ENCODE measurements around the gene HSH2D.

GRCh38 chr19:16113727-16114126, 29.8 kb upstream of the HSH2D start:
- TF ChIP-seq EZH2 (IDR thresholded peaks at IDR 0.05; ENCODE audit: low read depth) (no peak), CTCF (conservative IDR thresholded peaks at IDR 0.05) (no peak)

Data from PC-9 (cell line).